DMS53 treated with DMSO at 0.1 percent for 48 hours (cell line): ENCODE results near the gene NAPG.
"Not testable (repeated sequence)": the region's sequence is repeated elsewhere in the genome, so short reads cannot be mapped to it uniquely, and the experiment has no call there.

Experiments
- DNase-seq: peaks from one replicate; lab custom pipeline; 2025; ENCODE audit not compliant: unreplicated experiment; lab: John Stamatoyannopoulos, UW

Gene NAPG

GRCh38 chr18:10544093-10544748, 18.4 kb downstream of the NAPG start:
- no peak for DNase-seq

- no peak for DNase-seq
Observed at GRCh38 chr18:10546557-10547300, 20.9 kb downstream of the NAPG start.

GRCh38 chr18:10552226-10552625, 26.4 kb downstream of the NAPG start:
- DNase-seq = no peak

- not testable (repeated sequence) for DNase-seq
Observed at GRCh38 chr18:10556251-10556650, 30.4 kb downstream of the NAPG start.

GRCh38 chr18:10557085-10557677, 31.4 kb downstream of the NAPG start:
- DNase-seq = no peak

- no peak for DNase-seq
Observed at GRCh38 chr18:10558243-10558966, 32.6 kb downstream of the NAPG start.

- no peak for DNase-seq
Observed at GRCh38 chr18:10558967-10559298, 33.1 kb downstream of the NAPG start.

GRCh38 chr18:10559553-10560451, 34.0 kb downstream of the NAPG start:
- peak; percentile 47 for DNase-seq

- peak; percentile 64 for DNase-seq
Observed at GRCh38 chr18:10560452-10561045, 34.7 kb downstream of the NAPG start.

GRCh38 chr18:10562773-10563160, 36.9 kb downstream of the NAPG start:
- no peak for DNase-seq

GRCh38 chr18:10563886-10564285, 38.1 kb downstream of the NAPG start:
- no peak for DNase-seq

GRCh38 chr18:10564975-10565773, 39.3 kb downstream of the NAPG start:
- DNase-seq = no peak

- no peak for DNase-seq
Observed at GRCh38 chr18:10565835-10566234, 40.0 kb downstream of the NAPG start.

- DNase-seq = no peak
Observed at GRCh38 chr18:10566390-10566789, 40.6 kb downstream of the NAPG start.

GRCh38 chr18:10569941-10570340, 44.1 kb downstream of the NAPG start:
- not testable (repeated sequence) for DNase-seq

- DNase-seq = no peak
Observed at GRCh38 chr18:10570622-10571021, 44.8 kb downstream of the NAPG start.

- DNase-seq = no peak
Observed at GRCh38 chr18:10571537-10571936, 45.7 kb downstream of the NAPG start.

GRCh38 chr18:10573261-10573660, 47.4 kb downstream of the NAPG start:
- not testable (repeated sequence) for DNase-seq

- not testable (repeated sequence) for DNase-seq
Observed at GRCh38 chr18:10574412-10574811, 48.6 kb downstream of the NAPG start.
